Gastrocnemius medialis (tissue), 4 donors: ENCODE measurements around the gene NXT1.

Source experiments
- POLR2A ChIP-seq, 2 donors: fragments of 450-650 bp; IDR thresholded peaks; one replicate each; pipeline ENCODE4 v1.6.1; 2017; ENCODE audit warnings: antibody characterized with exemption in 2 of 2, mild to moderate bottlenecking in 2 of 2, moderate library complexity in 2 of 2
- TF ChIP-seq, protein P1 (sequence below), 5 experiments: fragments of 450-650 bp in 3 of 5; fragments of 200-600 bp in 2 of 5; sonication (generic) in 2 of 5; IDR thresholded peaks in 4 of 5; conservative IDR thresholded peaks in 1 of 5; 1 replicate in 4 of 5; 2 replicates in 1 of 5; pipeline ENCODE4 v1.5.1; 2016 to 2019; ENCODE audit warnings: antibody characterized with exemption in 5 of 5, mild to moderate bottlenecking in 3 of 5, moderate library complexity in 3 of 5

DNA sequence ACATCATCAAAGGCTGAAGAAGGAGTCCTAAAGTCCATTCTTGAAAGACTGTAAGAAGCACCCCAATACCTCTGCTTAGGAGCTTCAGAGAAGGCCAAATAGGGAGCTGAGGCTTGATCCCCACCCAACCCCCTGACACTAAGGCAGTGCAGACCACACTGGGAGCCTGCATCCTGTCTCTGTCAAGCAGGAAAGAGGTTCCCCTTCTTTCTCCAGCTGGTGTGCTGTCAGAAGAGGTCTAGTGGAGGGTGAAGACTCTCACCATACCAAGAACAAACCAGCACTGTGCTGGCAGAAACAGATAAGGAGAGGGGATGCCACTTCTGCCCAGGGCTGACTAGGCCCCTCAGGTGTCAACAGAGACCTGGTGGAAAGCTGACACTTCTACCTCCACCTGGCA lies 31.3 kb downstream of the NXT1 start:
- TF ChIP-seq, protein P1, sequence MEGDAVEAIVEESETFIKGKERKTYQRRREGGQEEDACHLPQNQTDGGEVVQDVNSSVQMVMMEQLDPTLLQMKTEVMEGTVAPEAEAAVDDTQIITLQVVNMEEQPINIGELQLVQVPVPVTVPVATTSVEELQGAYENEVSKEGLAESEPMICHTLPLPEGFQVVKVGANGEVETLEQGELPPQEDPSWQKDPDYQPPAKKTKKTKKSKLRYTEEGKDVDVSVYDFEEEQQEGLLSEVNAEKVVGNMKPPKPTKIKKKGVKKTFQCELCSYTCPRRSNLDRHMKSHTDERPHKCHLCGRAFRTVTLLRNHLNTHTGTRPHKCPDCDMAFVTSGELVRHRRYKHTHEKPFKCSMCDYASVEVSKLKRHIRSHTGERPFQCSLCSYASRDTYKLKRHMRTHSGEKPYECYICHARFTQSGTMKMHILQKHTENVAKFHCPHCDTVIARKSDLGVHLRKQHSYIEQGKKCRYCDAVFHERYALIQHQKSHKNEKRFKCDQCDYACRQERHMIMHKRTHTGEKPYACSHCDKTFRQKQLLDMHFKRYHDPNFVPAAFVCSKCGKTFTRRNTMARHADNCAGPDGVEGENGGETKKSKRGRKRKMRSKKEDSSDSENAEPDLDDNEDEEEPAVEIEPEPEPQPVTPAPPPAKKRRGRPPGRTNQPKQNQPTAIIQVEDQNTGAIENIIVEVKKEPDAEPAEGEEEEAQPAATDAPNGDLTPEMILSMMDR (IDR thresholded peaks at IDR 0.05 in 4 of 5, conservative IDR thresholded peaks at IDR 0.05 in 1 of 5), result no peak
- no peak for TF ChIP-seq POLR2A (IDR thresholded peaks at IDR 0.05)
